ENCODE results near the gene AMBP. TPM values are rescaled to one million over a fixed set of nuclear protein-coding genes. Genes with fewer than 3 reads are reported as not detected.

The AMBP gene
- total and polyA plus RNA-seq, 2 of the 13 experiments (the other 11 are each of a cell fraction or from before 2014, with no cell fraction given) = 1,510 to 2,580 TPM

- TF ChIP-seq THYN1 (CRISPR knock-in tag; IDR thresholded peaks at IDR 0.05; ENCODE audit: borderline replicate concordance, low read depth) (no peak), MIER3 (CRISPR knock-in tag; IDR thresholded peaks at IDR 0.05; ENCODE audit: borderline replicate concordance) (no peak; the same call in 1 of the 2 replicates), ZNF501 (CRISPR knock-in tag; IDR thresholded peaks at IDR 0.05) (no peak), KLF16 (CRISPR knock-in tag; IDR thresholded peaks at IDR 0.05) (0 out of 4 replicates have a peak, but pooled peaks of 1 of the 2 experiments have one; percentile 18), MAFG (CRISPR knock-in tag; IDR thresholded peaks at IDR 0.05) (no peak), EP300 (IDR thresholded peaks at IDR 0.05; ENCODE audit: low read depth in 2 of 2, low read length in 2 of 2) (peak in 1 of 2 experiments; percentile 81; a peak in 2 of 4 replicates), EP300 (CRISPR knock-in tag; IDR thresholded peaks at IDR 0.05; ENCODE audit: borderline replicate concordance) (0 out of 2 replicates have a peak, but pooled peaks have one; percentile 11), ZBTB25 (CRISPR knock-in tag; IDR thresholded peaks at IDR 0.05) (no peak), ZNF598 (CRISPR knock-in tag; IDR thresholded peaks at IDR 0.05; ENCODE audit: borderline replicate concordance) (no peak), ETV5 (CRISPR knock-in tag; IDR thresholded peaks at IDR 0.05; ENCODE audit: borderline replicate concordance) (peak; percentile 70; the same call in 1 of the 2 replicates), ZNF282 (IDR thresholded peaks at IDR 0.05; ENCODE audit: partially characterized antibody) (no peak), ZNF7 (CRISPR knock-in tag; IDR thresholded peaks at IDR 0.05) (peak; percentile 58), TARDBP (CRISPR knock-in tag; IDR thresholded peaks at IDR 0.05) (no peak), RCOR2 (CRISPR knock-in tag; IDR thresholded peaks at IDR 0.05) (no peak; the same call in 1 of the 2 replicates), MED13 (CRISPR knock-in tag; IDR thresholded peaks at IDR 0.05) (0 out of 2 replicates have a peak, but pooled peaks have one; percentile 36), CBX5 (CRISPR knock-in tag; IDR thresholded peaks at IDR 0.05; ENCODE audit: borderline replicate concordance) (no peak), SIN3A (IDR thresholded peaks at IDR 0.05; ENCODE audit: borderline replicate concordance, low read depth, low read length) (0 out of 2 replicates have a peak, but pooled peaks have one; percentile 50), DMAP1 (CRISPR knock-in tag; IDR thresholded peaks at IDR 0.05) (no peak; the same call in 1 of the 2 replicates), TRIM24 (CRISPR knock-in tag; IDR thresholded peaks at IDR 0.05) (no peak), SOX6 (IDR thresholded peaks at IDR 0.05) (no peak), SOX6 (CRISPR knock-in tag; IDR thresholded peaks at IDR 0.05) (peak; percentile 50; the same call in 1 of the 2 replicates), HNF4A (CRISPR knock-in tag; IDR thresholded peaks at IDR 0.05) (peak; percentile 80), PPARG (CRISPR knock-in tag; conservative IDR thresholded peaks at IDR 0.05) (peak; percentile 90), KLF9 (CRISPR knock-in tag; IDR thresholded peaks at IDR 0.05; ENCODE audit: low read depth) (no peak), ARNTL (CRISPR knock-in tag; IDR thresholded peaks at IDR 0.05) (no peak), MATR3 (CRISPR knock-in tag; IDR thresholded peaks at IDR 0.05) (no peak), CHCHD3 (CRISPR knock-in tag; IDR thresholded peaks at IDR 0.05) (no peak), ZNF274 (CRISPR knock-in tag; IDR thresholded peaks at IDR 0.05) (no peak), CHD4 (IDR thresholded peaks at IDR 0.05; ENCODE audit: borderline replicate concordance, low read length) (peak; percentile 65; the same call in 1 of the 2 replicates)
Observed at GRCh38 chr9:114119242-114120191, 41.4 kb upstream of the AMBP start (continued).
